ENCODE measurements around the gene FBXW7.
"Not testable (repeated sequence)": the region's sequence is repeated elsewhere in the genome, so short reads cannot be mapped to it uniquely, and the experiment has no call there.

Gene FBXW7

GRCh38 chr4:152558396-152558795, 22.5 kb upstream of the FBXW7 start:
- DNase-seq (ENCODE audit: extremely low read depth, insufficient read length): no peak
- H3K4me3 ChIP-seq (replicated peaks; ENCODE audit: low read depth, low read length): no peak overlapping the region
- H3K36me3 ChIP-seq (ENCODE audit: control insufficient read depth, insufficient read depth, low read length): no peaks in the 10 kb centered on the region
- H3K27me3 ChIP-seq (replicated peaks; ENCODE audit: control insufficient read depth, insufficient read depth, low read length): no peaks in the 10 kb centered on the region
- no peak for TF ChIP-seq CTCF (IDR thresholded peaks at IDR 0.05; ENCODE audit: insufficient read depth, low read length, poor library complexity, severe bottlenecking)

GRCh38 chr4:152556834-152557233, 20.9 kb upstream of the FBXW7 start:
- Histone ChIP-seq H3K36me3 (ENCODE audit: control insufficient read depth, insufficient read depth, low read length) (no peaks in the 10 kb centered on the region), H3K4me3 (replicated peaks; ENCODE audit: low read depth, low read length) (no peak overlapping the region; the same call in 1 of the 2 replicates), H3K27me3 (replicated peaks; ENCODE audit: control insufficient read depth, insufficient read depth, low read length) (no peaks in the 10 kb centered on the region)
- no peak for TF ChIP-seq CTCF (IDR thresholded peaks at IDR 0.05; ENCODE audit: insufficient read depth, low read length, poor library complexity, severe bottlenecking)
- no peak for DNase-seq (ENCODE audit: extremely low read depth, insufficient read length)

GRCh38 chr4:152556283-152556682, 20.4 kb upstream of the FBXW7 start:
- no peaks in the 10 kb centered on the region for H3K36me3 ChIP-seq (ENCODE audit: control insufficient read depth, insufficient read depth, low read length)
- peak overlapping the region; percentile 32 for H3K4me3 ChIP-seq (replicated peaks; ENCODE audit: low read depth, low read length)
- no peaks in the 10 kb centered on the region for H3K27me3 ChIP-seq (replicated peaks; ENCODE audit: control insufficient read depth, insufficient read depth, low read length)
- no peak for TF ChIP-seq CTCF (IDR thresholded peaks at IDR 0.05; ENCODE audit: insufficient read depth, low read length, poor library complexity, severe bottlenecking)
- no peak for DNase-seq (ENCODE audit: extremely low read depth, insufficient read length)

- Histone ChIP-seq H3K36me3 (ENCODE audit: control insufficient read depth, insufficient read depth, low read length) (no peaks in the 10 kb centered on the region), H3K4me3 (replicated peaks; ENCODE audit: low read depth, low read length) (no peak overlapping the region), H3K27me3 (replicated peaks; ENCODE audit: control insufficient read depth, insufficient read depth, low read length) (no peaks in the 10 kb centered on the region)
- no peak for TF ChIP-seq CTCF (IDR thresholded peaks at IDR 0.05; ENCODE audit: insufficient read depth, low read length, poor library complexity, severe bottlenecking)
- DNase-seq (ENCODE audit: extremely low read depth, insufficient read length): no peak
Observed at GRCh38 chr4:152554742-152555141, 18.9 kb upstream of the FBXW7 start.

- not testable (repeated sequence) for DNase-seq (ENCODE audit: extremely low read depth, insufficient read length); H3K27me3 ChIP-seq (replicated peaks; ENCODE audit: control insufficient read depth, insufficient read depth, low read length); H3K36me3 ChIP-seq (ENCODE audit: control insufficient read depth, insufficient read depth, low read length); H3K4me3 ChIP-seq (replicated peaks; ENCODE audit: low read depth, low read length)
Observed at GRCh38 chr4:152550687-152551086, 14.8 kb upstream of the FBXW7 start.

GRCh38 chr4:152545088-152545487, 9.2 kb upstream of the FBXW7 start:
- H3K4me3 ChIP-seq (replicated peaks; ENCODE audit: low read depth, low read length): no peak overlapping the region
- DNase-seq (ENCODE audit: extremely low read depth, insufficient read length): no peak
- no peak for TF ChIP-seq CTCF (IDR thresholded peaks at IDR 0.05; ENCODE audit: insufficient read depth, low read length, poor library complexity, severe bottlenecking)
- no peaks in the 10 kb centered on the region for H3K36me3 ChIP-seq (ENCODE audit: control insufficient read depth, insufficient read depth, low read length)
- H3K27me3 ChIP-seq (replicated peaks; ENCODE audit: control insufficient read depth, insufficient read depth, low read length): no peaks in the 10 kb centered on the region

GRCh38 chr4:152544533-152544932, 8.6 kb upstream of the FBXW7 start:
- H3K27me3 ChIP-seq (replicated peaks; ENCODE audit: control insufficient read depth, insufficient read depth, low read length); H3K4me3 ChIP-seq (replicated peaks; ENCODE audit: low read depth, low read length); DNase-seq (ENCODE audit: extremely low read depth, insufficient read length); H3K36me3 ChIP-seq (ENCODE audit: control insufficient read depth, insufficient read depth, low read length): not testable (repeated sequence)

Measured in GM06990 (cell line).